ENCODE data around the gene CCSER1. TPM values are rescaled to one million over a fixed set of nuclear protein-coding genes. Genes with fewer than 3 reads are reported as not detected.

Gene CCSER1
- total and polyA plus RNA-seq, 2 donors (not counting 1 experiment from before 2014, with no cell fraction given) = 10.7 to 39.5 TPM

DNA sequence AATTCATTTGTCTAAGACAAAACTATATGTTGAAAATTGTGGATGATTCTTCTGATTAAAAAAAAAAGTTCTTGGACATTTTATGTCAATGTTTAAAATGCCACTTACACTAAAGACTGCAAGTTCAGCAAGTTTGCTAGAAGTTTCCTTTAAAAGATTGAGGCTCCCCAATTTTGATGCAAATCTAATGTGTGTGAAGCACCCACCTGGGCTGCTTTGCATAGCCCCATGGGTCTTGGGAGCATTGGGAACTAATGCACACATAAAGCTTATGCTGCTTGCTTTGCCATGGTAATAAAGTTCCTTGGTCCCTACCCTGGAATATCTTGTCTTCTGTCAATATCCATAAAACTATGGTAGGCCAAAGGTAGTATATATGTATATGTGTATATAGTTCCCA lies 1450.7 kb downstream of the CCSER1 start:
- POLR2A ChIA-PET = no interaction called here

DNA sequence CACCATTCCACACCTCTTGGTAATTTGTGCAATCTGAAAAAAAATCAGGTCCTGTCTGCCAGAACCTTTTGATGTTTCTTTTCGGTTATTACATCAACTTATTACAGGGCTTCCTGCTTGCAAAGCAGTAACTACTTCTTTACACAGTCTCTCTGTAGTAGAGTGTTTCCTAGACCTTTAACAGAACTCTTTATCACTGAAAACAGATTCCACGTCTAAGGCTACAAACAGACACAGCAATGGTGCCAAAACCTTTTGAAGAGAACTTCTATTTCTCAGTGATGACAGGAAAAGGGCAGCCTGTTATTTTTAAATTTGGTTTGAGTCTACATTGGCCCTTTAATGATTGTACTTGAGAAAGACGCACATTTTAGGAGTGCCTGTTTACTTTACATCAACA lies 1463.1 kb downstream of the CCSER1 start:
- no peaks in the 10 kb centered on the region for H3K4me1 ChIP-seq (ENCODE audit: control insufficient read depth in 2 of 2, insufficient read depth in 2 of 2, low read length in 2 of 2)
- no peaks in the 10 kb centered on the region for H4K20me1 ChIP-seq (ENCODE audit: control insufficient read depth, insufficient read depth, low read length, poor library complexity, severe bottlenecking)
- H3K9me3 Mint-ChIP-seq (ENCODE audit: insufficient read depth) = no peaks in the 10 kb centered on the region
- no peaks in the 10 kb centered on the region for H3K36me3 ChIP-seq (replicated peaks in 1 of 2; ENCODE audit: control extremely low read depth in 1 of 2, control insufficient read depth in 1 of 2, extremely low read depth in 1 of 2, insufficient read depth in 2 of 2, low read length in 1 of 2)
- no CpG with 5 or more reads among the region's 3 CpGs for WGBS (ENCODE audit: insufficient coverage)
- H2AFZ ChIP-seq (ENCODE audit: insufficient read depth, low read depth, low read length, poor library complexity, severe bottlenecking) = no peak overlapping the region
- DNase-seq = no peak
- no peak overlapping the region for H3K4me3 Mint-ChIP-seq
- H3K27me3 ChIP-seq (replicated peaks in 1 of 4; ENCODE audit: control extremely low read depth in 1 of 4, control insufficient read depth in 3 of 4, insufficient read depth in 4 of 4, low read length in 3 of 4) = no peaks in the 10 kb centered on the region
- no peaks in the 10 kb centered on the region for H3K4me1 Mint-ChIP-seq
- no peak overlapping the region for H3K4me3 ChIP-seq (ENCODE audit: control extremely low read depth in 1 of 5, extremely low read depth in 1 of 5, insufficient read depth in 1 of 5, low read depth in 2 of 5, low read length in 4 of 5)
- TF ChIP-seq EZH2 (IDR thresholded peaks at IDR 0.05; ENCODE audit: borderline replicate concordance, insufficient read depth, low read depth, low read length, poor library complexity, severe bottlenecking) = no peak
- TF ChIP-seq, protein P1, sequence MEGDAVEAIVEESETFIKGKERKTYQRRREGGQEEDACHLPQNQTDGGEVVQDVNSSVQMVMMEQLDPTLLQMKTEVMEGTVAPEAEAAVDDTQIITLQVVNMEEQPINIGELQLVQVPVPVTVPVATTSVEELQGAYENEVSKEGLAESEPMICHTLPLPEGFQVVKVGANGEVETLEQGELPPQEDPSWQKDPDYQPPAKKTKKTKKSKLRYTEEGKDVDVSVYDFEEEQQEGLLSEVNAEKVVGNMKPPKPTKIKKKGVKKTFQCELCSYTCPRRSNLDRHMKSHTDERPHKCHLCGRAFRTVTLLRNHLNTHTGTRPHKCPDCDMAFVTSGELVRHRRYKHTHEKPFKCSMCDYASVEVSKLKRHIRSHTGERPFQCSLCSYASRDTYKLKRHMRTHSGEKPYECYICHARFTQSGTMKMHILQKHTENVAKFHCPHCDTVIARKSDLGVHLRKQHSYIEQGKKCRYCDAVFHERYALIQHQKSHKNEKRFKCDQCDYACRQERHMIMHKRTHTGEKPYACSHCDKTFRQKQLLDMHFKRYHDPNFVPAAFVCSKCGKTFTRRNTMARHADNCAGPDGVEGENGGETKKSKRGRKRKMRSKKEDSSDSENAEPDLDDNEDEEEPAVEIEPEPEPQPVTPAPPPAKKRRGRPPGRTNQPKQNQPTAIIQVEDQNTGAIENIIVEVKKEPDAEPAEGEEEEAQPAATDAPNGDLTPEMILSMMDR (IDR thresholded peaks at IDR 0.05) = no peak
- no peaks in the 10 kb centered on the region for H3K79me2 ChIP-seq (ENCODE audit: control insufficient read depth, insufficient read depth, low read length)
- no peak overlapping the region for H3K4me2 ChIP-seq (replicated peaks; ENCODE audit: low read depth, low read length, poor library complexity, severe bottlenecking)
- POLR2A ChIA-PET = no interaction called here
- H3K27ac ChIP-seq (ENCODE audit: low read length in 2 of 2) = no peak overlapping the region
- H3K9me3 ChIP-seq (ENCODE audit: control extremely low read depth in 1 of 3, control insufficient read depth in 2 of 3, insufficient read depth in 1 of 3, low read length in 2 of 3) = no peaks in the 10 kb centered on the region
- CTCF ChIA-PET = no interaction called here
- no peak for ATAC-seq (ENCODE audit: low read depth)
- no peak overlapping the region for H3K9ac ChIP-seq (ENCODE audit: low read length)
- H3K27ac Mint-ChIP-seq = no peak overlapping the region
- no peaks in the 10 kb centered on the region for H3K27me3 Mint-ChIP-seq
- intact Hi-C loops (cut with micrococcal nuclease) = no loop called here

More for the DNA sequence above, 1450.7 kb downstream of the CCSER1 start:
- Histone ChIP-seq H3K9me3 (ENCODE audit: control extremely low read depth in 1 of 3, control insufficient read depth in 2 of 3, insufficient read depth in 1 of 3, low read length in 2 of 3) (peaks cover 0 to 7% (median 0%) of the 10 kb centered on the region in 3 donors), H3K27ac (ENCODE audit: low read length in 2 of 2) (no peak overlapping the region), H3K79me2 (ENCODE audit: control insufficient read depth, insufficient read depth, low read length) (no peaks in the 10 kb centered on the region), H3K36me3 (replicated peaks in 1 of 2; ENCODE audit: control extremely low read depth in 1 of 2, control insufficient read depth in 1 of 2, extremely low read depth in 1 of 2, insufficient read depth in 2 of 2, low read length in 1 of 2) (no peaks in the 10 kb centered on the region), H4K20me1 (ENCODE audit: control insufficient read depth, insufficient read depth, low read length, poor library complexity, severe bottlenecking) (no peaks in the 10 kb centered on the region), H3K4me3 (ENCODE audit: control extremely low read depth in 1 of 5, extremely low read depth in 1 of 5, insufficient read depth in 1 of 5, low read depth in 2 of 5, low read length in 4 of 5) (no peak overlapping the region), H3K4me1 (ENCODE audit: control insufficient read depth in 2 of 2, insufficient read depth in 2 of 2, low read length in 2 of 2) (no peaks in the 10 kb centered on the region), H3K9ac (ENCODE audit: low read length) (no peak overlapping the region), H3K27me3 (replicated peaks in 1 of 4; ENCODE audit: control extremely low read depth in 1 of 4, control insufficient read depth in 3 of 4, insufficient read depth in 4 of 4, low read length in 3 of 4) (no peaks in the 10 kb centered on the region), H2AFZ (ENCODE audit: insufficient read depth, low read depth, low read length, poor library complexity, severe bottlenecking) (no peak overlapping the region), H3K4me2 (replicated peaks; ENCODE audit: low read depth, low read length, poor library complexity, severe bottlenecking) (no peak overlapping the region)
- DNase-seq (no peak), ATAC-seq (ENCODE audit: low read depth) (no peak)
- CTCF ChIA-PET = no interaction called here
- Mint-ChIP-seq H3K4me3 (no peak overlapping the region), H3K9me3 (ENCODE audit: insufficient read depth) (peaks cover 3% of the 10 kb centered on the region), H3K27me3 (no peaks in the 10 kb centered on the region), H3K27ac (no peak overlapping the region), H3K4me1 (no peaks in the 10 kb centered on the region)
- TF ChIP-seq EZH2 (IDR thresholded peaks at IDR 0.05; ENCODE audit: borderline replicate concordance, insufficient read depth, low read depth, low read length, poor library complexity, severe bottlenecking) = no peak
- TF ChIP-seq, protein P1 (IDR thresholded peaks at IDR 0.05) = no peak
- intact Hi-C loops (cut with micrococcal nuclease) = no loop called here

Measured in B cell (primary cell).